ENCODE results near the gene TNFRSF12A.
"Not testable (repeated sequence)": the region's sequence is repeated elsewhere in the genome, so short reads cannot be mapped to it uniquely, and the experiment has no call there.

The TNFRSF12A gene

DNA sequence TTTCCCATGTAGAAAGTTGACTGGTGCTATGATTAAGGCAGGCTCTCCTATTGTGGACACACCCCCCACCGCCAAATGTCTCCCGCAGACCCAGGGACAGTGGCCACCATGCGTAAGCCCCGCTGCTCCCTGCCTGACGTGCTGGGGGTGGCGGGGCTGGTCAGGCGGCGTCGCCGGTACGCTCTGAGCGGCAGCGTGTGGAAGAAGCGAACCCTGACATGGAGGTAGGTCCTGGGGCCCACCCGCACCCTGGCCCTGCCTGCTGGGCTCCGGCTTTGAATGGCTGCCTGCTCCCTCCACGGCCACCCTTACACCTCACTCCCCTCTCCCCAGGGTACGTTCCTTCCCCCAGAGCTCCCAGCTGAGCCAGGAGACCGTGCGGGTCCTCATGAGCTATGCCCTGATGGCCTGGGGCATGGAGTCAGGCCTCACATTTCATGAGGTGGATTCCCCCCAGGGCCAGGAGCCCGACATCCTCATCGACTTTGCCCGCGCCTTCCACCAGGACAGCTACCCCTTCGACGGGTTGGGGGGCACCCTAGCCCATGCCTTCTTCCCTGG is 29.8 kb downstream of the TNFRSF12A start:
- no peak for DNase-seq (ENCODE audit: low read depth in 3 of 3)

DNA sequence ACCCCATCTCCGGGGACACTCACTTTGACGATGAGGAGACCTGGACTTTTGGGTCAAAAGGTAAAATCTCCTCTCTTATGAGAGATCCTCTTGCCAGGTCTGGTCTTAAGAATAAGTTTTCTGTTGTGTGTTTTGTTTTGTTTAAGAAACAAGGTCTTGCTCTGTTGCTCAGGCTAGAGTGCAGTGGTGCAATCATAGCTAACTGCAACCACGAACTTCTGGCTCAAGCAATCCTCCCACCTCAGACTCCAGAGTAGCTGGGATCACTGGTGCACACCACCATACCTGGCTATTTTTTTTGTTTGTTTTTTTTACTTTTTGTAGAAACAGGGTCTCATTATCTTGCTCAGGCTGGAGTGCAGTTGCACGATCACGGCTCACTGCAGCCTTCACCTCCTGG is 30.3 kb downstream of the TNFRSF12A start:
- DNase-seq (ENCODE audit: low read depth in 3 of 3), result no peak

DNA sequence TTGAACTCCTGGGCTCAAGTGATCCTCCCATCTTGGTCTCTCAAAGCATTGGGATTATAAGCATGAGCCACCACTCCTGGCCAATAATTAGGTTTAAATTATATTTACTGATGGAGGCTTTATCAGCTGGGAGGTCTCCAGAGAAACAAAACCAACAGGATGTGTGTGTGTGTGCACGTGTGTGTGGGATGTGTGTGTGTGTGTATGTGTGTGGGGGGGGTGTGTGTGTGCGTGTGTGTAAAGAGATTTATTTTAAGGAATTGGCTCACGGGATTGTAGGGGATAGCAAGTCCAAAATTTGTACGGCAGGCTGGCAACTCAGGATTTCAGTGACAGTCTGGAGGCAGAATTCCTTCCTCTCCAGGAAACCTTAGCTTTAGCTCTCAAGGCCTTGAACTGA is 30.8 kb downstream of the TNFRSF12A start:
- DNase-seq (ENCODE audit: low read depth in 3 of 3), result no peak

DNA sequence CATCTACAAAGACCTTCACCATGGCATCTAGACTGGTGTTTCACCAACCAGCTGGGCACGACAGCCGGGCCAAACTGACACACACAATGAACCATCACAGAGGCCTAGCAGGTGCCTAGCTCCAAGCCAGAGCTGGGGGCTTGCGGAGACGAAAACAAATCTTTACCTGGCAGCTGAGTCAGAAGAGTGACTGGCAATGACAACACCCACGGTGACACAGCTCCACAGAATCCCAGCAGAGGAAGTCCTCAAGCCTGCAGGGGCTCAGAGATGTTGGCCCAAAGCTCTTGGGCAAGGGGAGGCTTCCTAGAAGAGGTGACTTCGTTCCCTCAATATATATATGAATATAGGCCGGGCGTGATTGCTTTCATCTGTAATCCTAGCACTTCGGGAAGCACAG is 31.3 kb downstream of the TNFRSF12A start:
- DNase-seq (ENCODE audit: low read depth in 3 of 3), result no peak

DNA sequence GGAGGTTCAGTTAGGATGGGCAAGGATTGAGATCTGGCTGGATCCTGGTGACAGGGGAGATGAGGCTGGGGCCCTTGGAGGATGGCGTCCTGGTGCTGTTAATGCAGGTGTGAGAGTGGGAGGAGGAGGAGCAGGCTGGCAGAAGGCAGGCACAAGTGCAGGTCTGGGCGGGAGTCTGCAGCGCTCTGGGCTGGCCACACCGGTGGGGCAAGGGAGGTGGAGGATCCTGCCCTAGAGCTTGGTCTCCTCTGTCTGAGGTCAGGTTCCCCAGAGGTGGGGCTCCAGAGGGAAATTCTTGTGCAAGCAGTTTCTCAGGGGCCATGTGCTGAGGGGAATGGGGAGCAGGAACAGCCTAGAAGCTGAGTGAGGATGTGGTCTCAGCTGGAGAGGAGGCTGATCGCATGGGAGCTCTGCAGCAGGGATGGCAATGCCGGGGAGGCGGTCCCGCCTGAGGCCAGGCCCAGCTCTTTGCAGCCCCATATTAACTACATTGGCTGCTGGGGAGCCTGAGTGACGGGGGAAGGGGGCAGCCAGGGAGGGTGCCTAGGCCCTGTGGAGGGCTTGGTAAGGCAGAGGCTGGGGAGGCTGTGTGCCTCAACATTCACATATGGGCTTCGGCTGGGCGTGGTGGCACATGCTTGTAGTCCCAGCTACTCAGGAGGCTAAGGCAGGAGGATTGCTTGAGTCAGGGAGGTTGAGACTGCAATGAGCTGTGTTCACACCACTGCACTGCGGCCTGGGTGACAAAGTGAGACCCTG is 32.6 kb downstream of the TNFRSF12A start:
- DNase-seq (ENCODE audit: low read depth in 3 of 3), result not testable (repeated sequence)

DNA sequence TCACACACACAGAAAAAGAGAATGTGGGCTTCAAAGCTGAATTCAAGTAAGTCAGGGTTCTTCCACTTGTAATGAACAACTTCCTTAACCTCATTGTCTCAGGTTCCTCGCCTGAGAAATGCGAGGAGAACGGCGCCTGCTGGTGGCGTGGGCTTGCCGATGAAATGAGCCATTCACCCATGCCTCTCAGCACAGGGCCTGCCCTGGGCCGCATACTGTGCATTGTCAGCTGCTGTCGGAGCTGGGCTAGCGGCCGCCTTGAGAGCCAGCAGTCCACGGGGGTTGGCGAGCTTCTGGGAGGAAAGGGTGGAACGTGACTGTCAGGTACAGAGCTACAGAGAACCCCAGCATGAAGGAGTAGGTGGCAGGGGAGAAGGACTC is 33.2 kb downstream of the TNFRSF12A start:
- DNase-seq (ENCODE audit: low read depth in 3 of 3), result not testable (repeated sequence)

DNA sequence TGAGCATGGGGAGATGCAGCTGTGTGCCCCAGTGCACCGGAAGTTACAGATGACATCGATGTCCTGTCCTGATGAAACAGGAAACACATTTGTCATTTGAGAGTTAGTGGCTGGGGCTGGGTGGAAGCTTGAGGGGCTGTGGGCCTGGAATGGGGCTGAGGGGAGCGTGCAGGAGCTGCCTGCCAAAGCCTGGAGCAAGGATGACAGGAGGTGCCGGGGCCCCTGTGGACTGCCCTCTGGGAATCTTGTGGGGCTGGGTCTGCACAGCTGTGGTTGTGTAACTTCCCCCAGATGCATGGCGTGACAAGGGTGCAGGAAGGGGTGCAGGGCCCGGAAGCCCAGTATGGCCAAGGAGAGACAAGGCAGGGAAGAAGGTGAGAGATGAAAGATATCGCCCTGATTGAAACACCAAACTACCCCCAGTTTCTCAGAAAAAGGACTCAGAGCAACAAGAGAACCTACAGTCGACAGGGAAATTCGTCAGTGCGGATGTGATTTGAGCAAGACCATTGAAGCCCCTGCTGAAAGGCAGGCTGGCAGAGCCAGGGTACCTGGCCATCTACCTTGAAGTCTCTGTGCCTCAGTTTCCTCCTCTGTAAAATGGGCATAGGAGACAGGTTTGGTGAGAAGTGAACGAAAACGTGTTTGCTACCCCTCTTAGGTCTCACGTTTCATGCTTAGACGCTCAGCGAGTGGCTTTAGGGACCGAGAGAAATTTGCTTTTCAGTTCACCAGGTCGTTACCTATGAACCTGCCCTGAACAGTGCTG is 35.0 kb downstream of the TNFRSF12A start:
- no peak for DNase-seq (ENCODE audit: low read depth in 3 of 3)

DNA sequence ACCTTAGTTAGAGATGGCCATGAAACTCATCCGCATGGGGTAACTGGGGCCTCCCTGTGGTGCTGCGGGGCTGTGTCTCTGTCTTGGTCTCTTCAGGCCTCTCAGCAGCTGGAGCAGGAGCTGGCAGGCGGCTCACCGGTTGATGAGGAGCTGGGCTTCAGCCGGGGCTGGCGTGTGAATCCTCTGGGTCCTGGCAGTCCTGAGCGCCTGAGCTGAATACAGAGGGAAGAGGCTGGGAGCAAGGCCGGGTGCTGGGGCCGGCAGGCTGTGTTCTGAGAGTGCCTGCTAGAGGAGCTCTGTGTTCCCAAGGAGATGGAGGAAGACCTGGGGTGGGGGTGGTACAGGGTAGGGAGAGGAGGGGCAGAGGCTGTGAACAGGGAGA is 35.6 kb downstream of the TNFRSF12A start:
- DNase-seq (ENCODE audit: low read depth in 3 of 3), result not testable (repeated sequence)

DNA sequence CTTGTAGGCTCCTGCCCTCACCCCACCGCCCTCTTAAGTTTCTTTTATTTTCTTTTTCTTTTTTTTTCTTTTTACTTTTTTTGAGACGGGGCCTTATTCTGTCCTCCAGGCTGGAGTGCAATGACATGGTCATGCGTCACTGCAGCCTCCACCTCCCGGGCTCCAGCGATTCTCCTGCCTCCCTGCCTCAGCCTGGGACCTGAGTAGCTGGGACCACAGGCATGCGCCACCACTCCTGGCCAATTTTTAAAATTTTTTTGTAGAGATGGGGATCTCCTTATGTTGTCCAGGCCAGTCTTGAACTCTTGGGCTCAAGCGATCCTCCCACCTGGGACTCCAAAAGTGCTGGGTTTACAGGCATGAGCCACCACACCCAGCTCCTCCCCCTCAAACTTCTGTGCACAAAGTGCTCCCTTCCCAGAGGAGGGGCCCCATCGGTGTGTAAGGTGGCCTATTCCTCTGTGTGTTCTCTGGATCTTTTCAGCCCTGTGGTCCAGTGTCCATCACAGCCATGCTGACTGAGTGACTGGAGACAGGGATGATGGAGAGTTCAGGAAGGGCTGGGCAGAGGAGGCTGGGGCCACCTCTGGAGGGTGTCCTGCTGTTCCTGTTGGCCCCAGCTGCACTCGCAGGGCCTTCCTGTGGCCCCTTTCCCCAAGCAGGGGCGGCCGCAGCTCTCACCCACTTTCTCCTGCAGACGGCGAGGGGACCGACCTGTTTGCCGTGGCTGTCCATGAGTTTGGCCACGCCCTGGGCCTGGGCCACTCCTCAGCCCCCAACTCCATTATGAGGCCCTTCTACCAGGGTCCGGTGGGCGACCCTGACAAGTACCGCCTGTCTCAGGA is 36.4 kb downstream of the TNFRSF12A start:
- DNase-seq (ENCODE audit: low read depth in 3 of 3), result no peak

DNA sequence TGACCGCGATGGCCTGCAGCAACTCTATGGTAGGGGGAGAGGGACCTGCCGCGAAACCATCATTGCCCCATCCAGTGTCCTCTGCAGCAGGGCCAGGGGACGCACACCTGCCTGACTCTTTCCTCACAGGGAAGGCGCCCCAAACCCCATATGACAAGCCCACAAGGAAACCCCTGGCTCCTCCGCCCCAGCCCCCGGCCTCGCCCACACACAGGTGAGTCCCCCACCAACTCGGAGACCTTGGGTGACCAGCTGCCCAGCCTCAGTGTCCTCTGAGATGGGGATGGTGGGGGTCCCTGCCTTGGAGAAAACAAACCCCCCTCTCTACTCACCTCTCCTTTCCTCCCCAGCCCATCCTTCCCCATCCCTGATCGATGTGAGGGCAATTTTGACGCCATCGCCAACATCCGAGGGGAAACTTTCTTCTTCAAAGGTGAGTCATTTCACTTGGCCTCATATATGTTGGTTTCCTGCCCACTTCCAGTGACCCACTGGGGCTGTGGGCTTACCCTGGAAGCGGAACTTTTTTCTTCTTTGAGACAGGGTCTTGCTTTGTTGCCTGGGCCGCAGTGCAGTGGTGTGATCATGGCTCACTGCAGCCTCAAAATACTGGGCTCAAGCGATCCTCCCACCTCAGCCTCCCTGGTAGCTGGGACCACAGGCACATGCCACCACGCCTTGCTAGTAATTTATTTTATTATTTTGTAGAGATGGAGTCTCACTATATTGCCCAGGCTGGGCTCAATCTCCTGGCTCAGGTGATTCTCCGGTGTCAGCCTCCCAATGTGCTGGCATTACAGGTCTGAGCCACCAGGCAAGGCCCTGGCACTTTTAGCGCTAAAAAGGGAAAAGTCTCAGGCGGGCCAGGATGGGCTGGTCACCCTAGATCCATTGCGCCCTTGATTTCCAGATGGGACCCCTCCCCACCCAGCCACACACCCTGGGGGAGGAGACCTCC is 37.3 kb downstream of the TNFRSF12A start:
- DNase-seq (ENCODE audit: low read depth in 3 of 3), result no peak

DNA sequence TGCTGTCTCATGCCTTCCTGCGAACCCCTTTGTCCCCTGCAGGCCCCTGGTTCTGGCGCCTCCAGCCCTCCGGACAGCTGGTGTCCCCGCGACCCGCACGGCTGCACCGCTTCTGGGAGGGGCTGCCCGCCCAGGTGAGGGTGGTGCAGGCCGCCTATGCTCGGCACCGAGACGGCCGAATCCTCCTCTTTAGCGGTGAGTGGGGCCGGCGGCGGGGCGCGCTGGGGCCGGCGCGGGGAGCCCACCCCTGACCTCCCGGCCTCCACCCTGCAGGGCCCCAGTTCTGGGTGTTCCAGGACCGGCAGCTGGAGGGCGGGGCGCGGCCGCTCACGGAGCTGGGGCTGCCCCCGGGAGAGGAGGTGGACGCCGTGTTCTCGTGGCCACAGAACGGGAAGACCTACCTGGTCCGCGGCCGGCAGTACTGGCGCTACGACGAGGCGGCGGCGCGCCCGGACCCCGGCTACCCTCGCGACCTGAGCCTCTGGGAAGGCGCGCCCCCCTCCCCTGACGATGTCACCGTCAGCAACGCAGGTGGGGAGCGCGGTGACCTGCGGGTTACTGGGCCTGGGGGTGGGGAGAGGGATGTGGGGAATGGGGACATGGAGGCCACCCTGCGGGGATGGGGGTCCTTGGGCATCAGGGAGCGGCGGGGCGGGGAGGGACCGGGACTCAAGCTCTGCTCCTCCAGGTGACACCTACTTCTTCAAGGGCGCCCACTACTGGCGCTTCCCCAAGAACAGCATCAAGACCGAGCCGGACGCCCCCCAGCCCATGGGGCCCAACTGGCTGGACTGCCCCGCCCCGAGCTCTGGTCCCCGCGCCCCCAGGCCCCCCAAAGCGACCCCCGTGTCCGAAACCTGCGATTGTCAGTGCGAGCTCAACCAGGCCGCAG is 38.2 kb downstream of the TNFRSF12A start:
- no peak for DNase-seq (ENCODE audit: low read depth in 3 of 3)

DNA sequence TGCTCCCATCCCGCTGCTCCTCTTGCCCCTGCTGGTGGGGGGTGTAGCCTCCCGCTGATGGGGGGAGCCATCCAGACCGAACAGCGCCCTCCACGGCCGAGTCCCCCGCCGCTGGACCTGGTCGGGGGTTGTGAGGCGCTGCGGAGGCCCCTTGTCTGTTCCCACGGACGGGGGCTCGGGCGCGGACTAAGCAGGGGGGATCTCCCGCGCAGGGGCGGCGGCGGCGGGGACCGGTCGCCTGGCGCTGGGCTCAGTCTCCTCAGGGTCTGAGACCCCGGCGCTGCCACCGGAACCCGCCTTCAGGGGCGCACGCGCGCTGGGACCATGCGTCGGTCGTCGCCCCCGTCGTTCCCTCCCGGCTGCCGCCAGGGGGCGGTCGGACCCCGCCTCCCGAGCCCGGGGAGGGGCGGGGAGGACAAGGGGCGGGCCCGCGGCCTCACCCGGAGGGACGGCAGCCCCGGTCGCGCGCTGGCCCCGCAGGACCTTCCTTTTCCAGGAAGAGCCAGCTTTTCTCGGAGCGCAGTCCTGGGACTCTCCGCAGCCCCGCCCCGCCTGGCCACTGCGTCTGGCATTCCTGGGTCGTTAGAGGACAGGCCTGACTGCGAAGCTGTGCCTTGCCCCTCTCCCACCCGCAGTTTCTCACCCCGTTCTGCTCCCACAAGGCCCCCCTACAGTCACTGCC is 39.0 kb downstream of the TNFRSF12A start:
- peak; percentile 74 to 81 (median 76) for DNase-seq (ENCODE audit: low read depth in 3 of 3)

DNA sequence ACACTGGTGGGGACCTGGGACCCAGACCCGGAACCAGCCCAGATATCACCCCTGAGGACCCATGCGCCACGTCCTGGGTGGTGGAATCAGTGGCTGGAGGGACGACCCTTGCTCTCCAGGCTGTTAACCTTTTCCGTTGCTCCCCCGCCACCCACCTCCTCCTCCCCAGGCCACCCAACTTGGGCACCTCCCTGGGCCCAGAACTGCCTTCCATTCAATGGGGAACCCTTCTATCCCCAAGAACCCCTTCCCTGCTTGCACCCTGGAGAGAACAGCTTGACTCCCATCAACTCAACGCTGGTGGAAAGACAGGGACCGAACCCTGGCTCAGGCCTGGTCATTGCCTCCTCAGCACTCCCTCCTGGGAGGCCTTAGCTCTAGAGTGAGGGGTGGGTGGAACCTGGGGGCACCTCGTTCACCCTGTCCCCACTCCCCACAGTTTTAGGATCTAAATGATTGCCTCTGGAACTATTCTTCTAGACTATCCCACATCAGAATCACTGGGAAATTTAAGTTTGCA is 39.6 kb downstream of the TNFRSF12A start:
- no peak for DNase-seq (ENCODE audit: low read depth in 3 of 3)

DNA sequence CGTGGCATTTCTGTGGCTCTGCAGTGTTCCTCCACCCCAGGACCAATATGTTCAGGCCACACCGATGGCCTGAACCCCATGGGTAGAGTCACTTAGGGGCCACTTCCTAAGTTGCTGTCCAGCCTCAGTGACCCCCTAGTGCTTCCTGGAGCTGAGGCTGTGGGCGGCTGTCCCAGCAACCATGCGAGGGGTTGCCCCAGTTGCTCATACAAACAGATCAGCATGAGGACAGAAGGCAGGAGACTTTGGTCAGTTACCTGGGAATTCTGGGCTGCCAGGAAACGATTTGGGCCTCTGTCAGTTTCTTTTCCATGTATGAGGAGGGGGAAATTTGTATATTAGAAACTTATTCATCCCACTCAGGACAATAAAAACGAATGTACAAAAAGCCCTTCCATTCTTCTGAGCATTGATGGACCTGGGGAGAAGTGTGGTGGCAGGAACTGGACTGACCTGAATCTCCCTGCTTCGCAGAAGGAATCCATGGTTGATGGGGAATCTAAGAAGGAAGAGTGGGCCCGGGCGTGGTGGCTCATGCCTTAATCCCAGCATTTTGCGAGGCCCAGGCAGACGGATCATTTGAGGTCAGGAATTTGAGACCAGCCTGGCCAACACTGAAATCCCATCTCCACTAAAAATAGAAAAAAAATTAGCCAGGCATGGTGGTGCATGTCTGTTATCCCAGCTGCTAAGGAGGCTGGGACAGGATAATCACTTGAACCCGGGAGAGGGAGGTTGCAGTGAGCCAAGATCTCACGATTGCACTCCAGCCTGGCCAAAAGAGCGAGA is 40.4 kb downstream of the TNFRSF12A start:
- no peak for DNase-seq (ENCODE audit: low read depth in 3 of 3)

DNA sequence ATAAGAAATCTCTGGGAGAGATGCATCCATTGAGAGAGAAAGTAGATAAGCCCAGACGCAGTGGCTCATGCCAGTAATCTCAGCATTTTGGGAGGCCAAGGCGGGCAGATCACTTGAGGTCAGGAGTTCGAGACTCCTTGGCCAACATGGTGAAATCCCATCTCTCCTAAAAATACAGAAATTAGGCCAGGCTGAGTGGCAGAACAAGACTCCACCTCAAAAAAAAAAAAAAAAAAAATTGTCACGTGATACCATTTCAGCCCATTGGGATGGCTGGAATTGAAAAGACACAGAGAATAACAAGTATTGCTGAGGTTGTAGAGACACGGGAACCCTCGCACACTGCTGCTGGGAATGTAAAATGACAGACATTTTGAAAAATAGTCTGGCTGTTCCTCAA is 42.4 kb downstream of the TNFRSF12A start:
- no peak for DNase-seq (ENCODE audit: low read depth in 3 of 3)

DNA sequence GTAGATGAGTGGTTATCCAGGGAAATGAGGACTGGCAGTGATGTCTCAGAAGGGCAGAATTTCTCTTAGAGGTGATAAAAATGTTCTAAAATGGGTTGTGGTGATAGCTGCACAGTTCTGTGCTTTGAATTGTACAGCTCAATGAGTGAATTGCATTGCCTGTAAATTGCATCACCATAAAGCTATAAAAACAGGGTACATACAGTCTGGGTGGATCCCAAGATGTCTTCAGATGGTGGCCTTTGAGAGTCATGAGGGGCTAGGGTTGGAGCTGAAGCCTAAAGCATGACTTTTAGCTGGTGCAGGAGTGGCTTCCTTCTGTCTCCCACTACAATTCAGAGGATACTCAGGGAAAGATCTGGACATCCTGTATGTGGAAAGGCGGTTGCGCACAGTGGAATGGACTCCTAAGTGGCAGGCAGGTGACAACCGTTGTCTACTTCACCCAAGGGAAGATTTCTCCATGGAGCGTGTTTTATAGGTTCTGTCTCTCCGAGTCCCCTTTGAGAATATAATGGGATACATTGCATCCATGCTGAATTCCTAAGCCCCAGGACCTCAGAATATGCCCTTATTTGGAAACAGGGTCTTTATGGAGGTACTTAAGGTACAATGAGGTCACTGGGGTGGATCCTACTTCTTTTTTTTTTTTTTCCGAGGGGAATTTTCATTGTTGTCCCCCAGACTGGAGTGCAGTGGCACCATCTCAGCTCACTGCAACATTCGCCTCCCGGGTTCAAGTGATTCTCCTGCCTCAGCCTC is 43.6 kb downstream of the TNFRSF12A start:
- no peak for DNase-seq (ENCODE audit: low read depth in 3 of 3)

DNA sequence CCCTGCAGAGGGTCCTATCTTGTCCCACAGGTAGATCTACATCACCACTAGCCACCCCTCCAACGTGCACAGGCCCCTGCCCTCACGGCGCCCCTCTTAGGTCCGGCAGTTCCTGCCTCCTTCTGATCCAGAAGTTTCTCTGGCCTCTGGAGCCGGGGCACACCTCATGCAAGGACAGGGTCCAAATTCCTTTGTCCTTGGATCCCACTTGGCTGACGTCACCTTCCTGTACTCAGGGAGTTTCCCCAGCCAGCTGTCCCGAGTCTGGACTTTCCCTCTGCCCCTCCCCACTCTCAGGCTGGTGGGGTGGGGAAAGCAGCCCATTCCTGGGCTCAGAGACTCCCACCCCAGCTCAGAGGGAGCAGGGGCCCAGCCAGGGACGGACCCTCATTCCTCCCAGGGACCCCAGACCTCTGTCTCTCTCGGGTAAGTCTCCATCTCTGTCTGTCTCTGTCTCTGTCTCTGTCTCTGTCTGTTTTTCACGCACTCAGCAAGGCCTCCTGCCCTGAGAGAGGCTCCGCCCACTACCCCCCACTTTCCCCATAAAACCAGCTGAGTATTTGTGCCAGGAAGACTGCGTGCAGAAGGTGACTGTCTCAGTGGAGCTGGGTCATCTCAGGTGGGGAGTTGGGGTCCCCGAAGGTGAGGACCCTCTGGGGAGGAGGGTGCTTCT is 45.0 kb downstream of the TNFRSF12A start, which contains the start of gene IL32:
IL32 (plus strand) TSS at position 572 of the 673 bp plus-strand sequence. CDS start 172 bp downstream, outside the sequence.
- peak in 2 of 3 experiments; percentile 54 to 66 for DNase-seq (ENCODE audit: low read depth in 3 of 3)
